ENCODE data around the gene MVD. TPM values are rescaled to one million over a fixed set of nuclear protein-coding genes. Genes with fewer than 3 reads are reported as not detected.

MVD gene
- total RNA-seq, 4 donors from 2014 or later = 2.4 to 22.1 (median 15.0) TPM

DNA sequence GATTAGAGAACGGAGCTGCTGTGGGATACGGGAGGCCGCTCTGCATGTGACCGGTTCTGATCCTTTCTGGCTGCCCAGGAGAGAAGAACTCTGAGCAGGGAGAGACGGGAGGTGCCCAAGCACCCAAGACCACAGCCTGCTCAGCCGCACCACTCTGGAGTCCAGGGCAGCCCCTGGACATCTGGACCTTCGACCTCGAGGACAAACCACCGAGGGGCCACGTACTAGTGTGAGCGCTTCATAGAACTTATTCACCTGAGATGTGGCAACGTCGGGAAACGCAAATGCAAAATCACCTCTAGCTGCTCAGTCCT is 37.4 kb upstream of the MVD start:
- H3K9me3 ChIP-seq = no peaks in the 10 kb centered on the region
- TF ChIP-seq POLR2A (IDR thresholded peaks at IDR 0.05) = no peak
- H3K27me3 ChIP-seq = no peaks in the 10 kb centered on the region
- H3K4me1 ChIP-seq = peaks cover 0 to 6% of the 10 kb centered on the region in 2 donors
- no peak overlapping the region for H3K4me3 ChIP-seq
- intact Hi-C loops (cut with DNase I; ENCODE audit: low total_unique reads) = no loop called here
- no peak for DNase-seq
- H3K36me3 ChIP-seq = no peaks in the 10 kb centered on the region
- no peak overlapping the region for H3K27ac ChIP-seq

DNA sequence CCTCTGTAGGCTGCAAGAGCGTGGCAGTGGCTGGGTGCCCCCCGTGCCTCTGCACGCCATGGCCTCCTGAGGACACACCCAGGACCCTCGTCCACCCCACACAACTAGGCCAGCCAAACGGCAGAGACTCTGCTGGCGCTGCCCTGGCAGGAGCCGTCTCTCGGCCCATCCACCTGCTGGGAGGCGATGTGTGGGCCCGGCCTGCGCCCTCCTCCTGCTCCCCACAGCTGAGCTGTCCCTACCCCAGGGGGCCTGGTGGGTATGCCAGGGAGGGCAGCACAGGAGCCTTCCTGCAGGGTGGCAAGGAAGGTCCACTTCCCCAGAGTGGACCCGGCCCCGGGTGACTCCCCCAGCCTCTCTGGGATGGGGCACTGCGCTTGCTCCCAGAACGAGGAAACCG is 36.3 kb upstream of the MVD start:
- TF ChIP-seq POLR2A (IDR thresholded peaks at IDR 0.05) = no peak
- TF ChIP-seq, protein P1, sequence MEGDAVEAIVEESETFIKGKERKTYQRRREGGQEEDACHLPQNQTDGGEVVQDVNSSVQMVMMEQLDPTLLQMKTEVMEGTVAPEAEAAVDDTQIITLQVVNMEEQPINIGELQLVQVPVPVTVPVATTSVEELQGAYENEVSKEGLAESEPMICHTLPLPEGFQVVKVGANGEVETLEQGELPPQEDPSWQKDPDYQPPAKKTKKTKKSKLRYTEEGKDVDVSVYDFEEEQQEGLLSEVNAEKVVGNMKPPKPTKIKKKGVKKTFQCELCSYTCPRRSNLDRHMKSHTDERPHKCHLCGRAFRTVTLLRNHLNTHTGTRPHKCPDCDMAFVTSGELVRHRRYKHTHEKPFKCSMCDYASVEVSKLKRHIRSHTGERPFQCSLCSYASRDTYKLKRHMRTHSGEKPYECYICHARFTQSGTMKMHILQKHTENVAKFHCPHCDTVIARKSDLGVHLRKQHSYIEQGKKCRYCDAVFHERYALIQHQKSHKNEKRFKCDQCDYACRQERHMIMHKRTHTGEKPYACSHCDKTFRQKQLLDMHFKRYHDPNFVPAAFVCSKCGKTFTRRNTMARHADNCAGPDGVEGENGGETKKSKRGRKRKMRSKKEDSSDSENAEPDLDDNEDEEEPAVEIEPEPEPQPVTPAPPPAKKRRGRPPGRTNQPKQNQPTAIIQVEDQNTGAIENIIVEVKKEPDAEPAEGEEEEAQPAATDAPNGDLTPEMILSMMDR (IDR thresholded peaks at IDR 0.05) = no peak
- intact Hi-C loops (cut with DNase I; ENCODE audit: low total_unique reads) = no loop called here
- H3K36me3 ChIP-seq = no peaks in the 10 kb centered on the region

DNA sequence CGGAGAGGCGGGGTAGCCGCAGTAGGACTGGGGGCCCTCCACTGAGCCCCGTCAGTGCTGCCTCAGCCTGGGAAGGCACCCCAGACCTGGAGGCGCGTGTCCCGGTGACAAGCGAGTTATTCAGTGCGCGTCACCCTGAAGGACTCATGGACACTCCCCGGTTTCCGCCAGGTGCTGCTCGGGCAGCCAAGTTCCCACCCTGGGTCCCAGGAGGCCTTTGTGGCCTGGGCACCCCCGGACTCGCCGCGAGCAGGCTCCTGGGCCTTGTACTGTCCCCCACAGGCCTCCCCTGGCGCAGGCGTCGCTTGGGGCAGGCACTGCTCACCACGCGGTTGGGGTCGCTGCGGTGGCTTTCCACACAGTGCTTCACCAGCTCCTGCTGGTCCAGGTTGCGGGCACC is 35.8 kb upstream of the MVD start:
- Histone ChIP-seq H3K36me3 (no peaks in the 10 kb centered on the region), H3K4me3 (no peak overlapping the region), H3K27me3 (no peaks in the 10 kb centered on the region), H3K4me1 (no peaks in the 10 kb centered on the region), H3K27ac (no peak overlapping the region), H3K9me3 (no peaks in the 10 kb centered on the region)
- no peak for DNase-seq
- intact Hi-C loops (cut with DNase I; ENCODE audit: low total_unique reads) = no loop called here
- TF ChIP-seq, protein P1 (IDR thresholded peaks at IDR 0.05) = no peak
- TF ChIP-seq POLR2A (IDR thresholded peaks at IDR 0.05) = no peak

More for the DNA sequence above, 36.3 kb upstream of the MVD start:
- H3K27ac ChIP-seq = no peak overlapping the region
- H3K4me1 ChIP-seq = no peaks in the 10 kb centered on the region
- no peak for DNase-seq
- no peak overlapping the region for H3K4me3 ChIP-seq
- no peaks in the 10 kb centered on the region for H3K27me3 ChIP-seq
- H3K9me3 ChIP-seq = no peaks in the 10 kb centered on the region

DNA sequence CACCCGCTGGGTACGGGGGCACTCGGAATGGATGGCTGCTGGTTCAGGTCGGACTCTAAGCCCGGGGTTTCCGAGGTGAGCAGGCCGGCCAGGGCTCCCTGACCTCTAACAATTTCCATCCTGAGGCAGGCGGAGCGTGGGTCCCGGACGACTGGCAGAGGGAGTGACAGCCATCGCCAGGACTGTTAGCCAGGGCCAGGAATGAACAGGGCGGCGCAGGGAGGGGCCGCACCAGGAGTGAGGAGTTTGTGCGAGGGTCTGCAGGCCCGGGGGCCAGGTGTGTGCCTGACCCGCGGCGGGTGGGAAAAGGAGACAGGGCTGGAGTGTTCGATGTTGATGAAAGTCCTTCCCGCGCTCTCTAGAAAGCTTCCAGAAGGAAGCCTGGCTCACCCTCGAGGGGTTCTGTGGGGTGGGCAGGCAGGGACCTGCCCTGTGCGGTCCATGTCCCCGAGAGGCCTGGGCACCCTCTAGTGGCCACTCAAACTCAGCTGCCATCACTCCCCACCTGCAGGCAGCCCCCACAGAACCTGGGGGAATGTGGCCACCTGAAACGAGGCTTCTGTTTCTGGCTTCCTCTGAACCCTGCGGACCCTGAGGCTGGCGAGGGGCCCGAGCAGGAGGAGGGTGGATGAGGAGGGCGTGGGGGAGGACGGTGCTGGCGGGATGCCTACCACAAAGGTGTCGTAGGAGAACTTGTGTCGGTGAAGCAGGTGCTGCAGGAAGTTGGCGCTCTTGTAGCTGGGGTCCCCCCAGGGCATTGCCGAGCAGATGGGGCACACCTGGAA is 35.1 kb upstream of the MVD start:
- Histone ChIP-seq H3K4me1 (no peaks in the 10 kb centered on the region), H3K4me3 (no peak overlapping the region), H3K36me3 (no peaks in the 10 kb centered on the region), H3K27me3 (no peaks in the 10 kb centered on the region), H3K9me3 (no peaks in the 10 kb centered on the region), H3K27ac (no peak overlapping the region)
- DNase-seq = no peak
- intact Hi-C loops (cut with DNase I; ENCODE audit: low total_unique reads) = no loop called here
- TF ChIP-seq POLR2A (IDR thresholded peaks at IDR 0.05) = no peak
- TF ChIP-seq, protein P1 (IDR thresholded peaks at IDR 0.05) = no peak

DNA sequence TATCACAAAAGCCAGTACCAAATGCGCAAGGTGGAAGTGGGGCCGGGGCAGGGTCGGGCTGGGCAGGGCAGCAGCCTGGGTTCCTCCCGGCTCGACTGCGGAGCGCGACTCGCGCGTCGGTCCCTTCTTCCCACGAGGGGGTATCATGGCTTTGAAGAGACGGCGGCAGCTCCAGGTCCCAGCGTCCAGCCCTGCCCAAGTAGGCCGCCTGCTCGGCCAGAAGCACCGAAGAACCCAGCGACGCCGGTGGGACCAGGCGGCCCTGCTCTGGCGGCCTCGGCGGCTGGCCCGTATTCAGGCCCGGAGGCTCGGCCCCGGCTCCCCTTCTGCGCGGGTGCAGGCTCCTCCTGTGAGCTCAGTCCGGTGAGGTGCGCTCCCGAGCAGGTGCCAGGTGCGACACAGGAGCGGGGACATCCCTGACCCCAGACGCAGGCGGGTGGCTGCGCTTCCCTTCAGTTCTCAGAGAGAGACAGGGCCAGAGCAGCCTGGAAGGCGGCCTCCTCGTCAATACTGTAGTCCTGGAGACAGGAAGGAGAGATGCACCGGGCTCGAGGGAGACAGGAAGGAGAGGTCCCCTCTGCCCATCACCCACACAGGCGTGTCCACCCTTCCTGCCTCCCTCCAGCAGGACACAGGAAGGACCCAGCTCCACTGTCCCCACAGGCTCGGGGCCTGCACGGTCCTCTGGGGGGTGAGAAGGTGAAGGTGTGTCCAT is 34.4 kb upstream of the MVD start:
- H3K27ac ChIP-seq = no peak overlapping the region
- TF ChIP-seq POLR2A (IDR thresholded peaks at IDR 0.05) = no peak
- TF ChIP-seq, protein P1 (IDR thresholded peaks at IDR 0.05) = no peak
- H3K4me3 ChIP-seq = no peak overlapping the region
- no peaks in the 10 kb centered on the region for H3K27me3 ChIP-seq
- intact Hi-C loops (cut with DNase I; ENCODE audit: low total_unique reads) = no loop called here
- DNase-seq = no peak
- H3K9me3 ChIP-seq = no peaks in the 10 kb centered on the region
- no peaks in the 10 kb centered on the region for H3K36me3 ChIP-seq
- no peaks in the 10 kb centered on the region for H3K4me1 ChIP-seq
